H1 (cell line): Measurements from ENCODE around the gene GLMN. TPM values are rescaled to one million over a fixed set of nuclear protein-coding genes. Genes with fewer than 3 reads are reported as not detected.

Experiments used
- CTCF ChIA-PET: fragments of 300-600 bp; sonication (Branson Sonifier 250); formaldehyde crosslinking; loops from one replicate; lab custom pipeline; 2021; ENCODE audit not compliant: partially characterized antibody; lab: Charles Lee
- POLR2A ChIA-PET: fragments of 300-600 bp; sonication (Branson Sonifier 250); formaldehyde crosslinking; loops from one replicate; lab custom pipeline; 2021; ENCODE audit warnings: inconsistent platforms; ENCODE audit not compliant: partially characterized antibody; lab: Charles Lee
- DNase-seq, 2 experiments: peaks; one replicate each; pipeline versions ENCODE4 v3.0.0 to v3.0.0-alpha.2; 2010 to 2022; ENCODE audit warnings: low spot score in 2 of 2, low read depth in 1 of 2, mixed read lengths in 1 of 2
- FAIRE-seq: peaks from 2 replicates; lab custom pipeline; 2011; peaks lifted over from hg19 to GRCh38; lab: Jason Lieb, UNC
- H2AFZ ChIP-seq: 2 replicates; pipeline ENCODE4 v1.8.1; 2012; ENCODE audit warnings: low read length, inconsistent platforms
- H2AK5ac ChIP-seq: 2 replicates; pipeline ENCODE4 v1.6.1; 2013; ENCODE audit warnings: low read depth, low read length
- H2BK120ac ChIP-seq: replicated peaks from 2 replicates; pipeline ENCODE3; 2013; ENCODE audit warnings: low read depth, low read length, inconsistent platforms
- H2BK12ac ChIP-seq: 2 replicates; pipeline ENCODE4 v1.6.1; 2013; ENCODE audit warnings: low read depth, low read length
- H2BK15ac ChIP-seq: 2 replicates; pipeline ENCODE4 v1.6.1; 2013; ENCODE audit warnings: low read length
- H2BK20ac ChIP-seq: 2 replicates; pipeline ENCODE4 v1.6.1; 2013; ENCODE audit warnings: low read length
- H2BK5ac ChIP-seq: 2 replicates; pipeline ENCODE4 v1.6.1; 2013; ENCODE audit warnings: low read depth, low read length
- H3K14ac ChIP-seq: 2 replicates; pipeline ENCODE4 v1.6.1; 2013; ENCODE audit warnings: inconsistent platforms; ENCODE audit not compliant: insufficient read length
- H3K18ac ChIP-seq: 2 replicates; pipeline ENCODE4 v1.6.1; 2013; ENCODE audit warnings: low read length; ENCODE audit errors: extremely low read depth
- H3K23ac ChIP-seq: 2 replicates; pipeline ENCODE4 v1.6.1; 2013; ENCODE audit warnings: inconsistent platforms; ENCODE audit not compliant: insufficient read length
- H3K23me2 ChIP-seq: 2 replicates; pipeline ENCODE4 v1.6.1; 2013; ENCODE audit warnings: low read depth, low read length
- H3K27ac ChIP-seq: 2 replicates; pipeline ENCODE4 v1.6.1; 2011; ENCODE audit warnings: low read depth, low read length, inconsistent platforms
- H3K27me3 ChIP-seq, 4 experiments: replicated peaks in 1 of 4; 1 replicate in 1 of 4; 2 replicates in 3 of 4; pipeline versions ENCODE4 v1.6.1 to v1.8.1; 2011 to 2013; ENCODE audit warnings: low read length in 3 of 4, mild to moderate bottlenecking in 3 of 4, inconsistent platforms in 2 of 4, mixed read lengths in 2 of 4, moderate library complexity in 1 of 4; ENCODE audit not compliant: control insufficient read depth in 3 of 4, insufficient read depth in 3 of 4; ENCODE audit errors: extremely low read depth in 1 of 4
- H3K36me3 ChIP-seq, 4 experiments: 2 replicates each; pipeline versions ENCODE4 v1.6.1 to v1.8.1; 2011 to 2013; ENCODE audit warnings: mild to moderate bottlenecking in 4 of 4, low read length in 3 of 4, moderate library complexity in 2 of 4, control low read depth in 1 of 4, inconsistent platforms in 1 of 4; ENCODE audit not compliant: insufficient read depth in 4 of 4, control insufficient read depth in 2 of 4
- H3K4ac ChIP-seq: replicated peaks from 2 replicates; pipeline ENCODE3; 2013; ENCODE audit warnings: low read length, low read depth, mixed read lengths, inconsistent platforms; ENCODE audit not compliant: insufficient read length
- H3K4me1 ChIP-seq, 4 experiments: replicated peaks in 1 of 4; 1 replicate in 1 of 4; 2 replicates in 3 of 4; pipeline versions ENCODE4 v1.6.1 to v1.8.1; 2011 to 2013; ENCODE audit warnings: low read length in 3 of 4, inconsistent platforms in 2 of 4, mixed read lengths in 1 of 4; ENCODE audit not compliant: insufficient read depth in 4 of 4, control insufficient read depth in 3 of 4
- H3K4me2 ChIP-seq, 2 experiments: 2 replicates each; pipeline versions ENCODE4 v1.6.1 to v1.8.1; 2011 to 2013; ENCODE audit warnings: low read depth in 2 of 2, low read length in 2 of 2, control low read depth in 1 of 2, inconsistent platforms in 1 of 2, mild to moderate bottlenecking in 1 of 2; ENCODE audit not compliant: insufficient read depth in 1 of 2
- H3K4me3 ChIP-seq, 4 experiments: fragments of 200-600, 300-600 bp in 1 of 4; sonication (generic), shearing (Covaris generic), sonication (Bioruptor Twin) in 1 of 4; 2 replicates each; pipeline versions ENCODE4 v1.5.1 to v1.8.1; 2011 to 2016; ENCODE audit warnings: low read length in 4 of 4, low read depth in 3 of 4, control low read depth in 2 of 4, inconsistent platforms in 2 of 4, mild to moderate bottlenecking in 2 of 4, mixed read lengths in 1 of 4, moderate library complexity in 1 of 4; ENCODE audit not compliant: insufficient read depth in 2 of 4; ENCODE audit errors: extremely low read depth in 1 of 4
- H3K56ac ChIP-seq: replicated peaks from 2 replicates; pipeline ENCODE3; 2013; ENCODE audit warnings: low read depth, mild to moderate bottlenecking, mixed read lengths, low read length, inconsistent platforms; ENCODE audit not compliant: insufficient read length
- H3K79me1 ChIP-seq: 2 replicates; pipeline ENCODE4 v1.6.1; 2013; ENCODE audit warnings: low read depth, low read length, control low read depth
- H3K79me2 ChIP-seq, 2 experiments: 2 replicates each; pipeline versions ENCODE4 v1.6.1 to v1.8.1; 2012 to 2013; ENCODE audit warnings: low read length in 2 of 2, mild to moderate bottlenecking in 2 of 2, inconsistent platforms in 1 of 2; ENCODE audit not compliant: insufficient read depth in 2 of 2, control insufficient read depth in 1 of 2
- H3K9ac ChIP-seq, 4 experiments: replicated peaks in 1 of 4; 1 replicate in 1 of 4; 2 replicates in 3 of 4; pipeline versions ENCODE4 v1.6.1 to v1.8.1; 2011 to 2013; ENCODE audit warnings: low read depth in 3 of 4, low read length in 3 of 4, control low read depth in 2 of 4, mild to moderate bottlenecking in 2 of 4, moderate library complexity in 2 of 4, inconsistent platforms in 1 of 4; ENCODE audit errors: extremely low read depth in 1 of 4
- H3K9me3 ChIP-seq, 2 experiments: 2 replicates each; pipeline versions ENCODE4 v1.6.1 to v1.8.1; 2012 to 2013; ENCODE audit warnings: mild to moderate bottlenecking in 2 of 2, moderate library complexity in 2 of 2, control low read depth in 1 of 2, inconsistent platforms in 1 of 2, low read depth in 1 of 2, low read length in 1 of 2, mixed read lengths in 1 of 2; ENCODE audit not compliant: insufficient read depth in 2 of 2
- H4K20me1 ChIP-seq, 2 experiments: replicated peaks in 1 of 2; 2 replicates each; pipeline versions ENCODE3 to v1.8.1; 2011 to 2013; ENCODE audit warnings: inconsistent platforms in 2 of 2, low read length in 2 of 2, mild to moderate bottlenecking in 1 of 2; ENCODE audit not compliant: insufficient read depth in 2 of 2, control insufficient read depth in 1 of 2
- H4K5ac ChIP-seq: 2 replicates; pipeline ENCODE4 v1.6.1; 2013; ENCODE audit warnings: low read length, low read depth, mixed read lengths, inconsistent platforms; ENCODE audit not compliant: insufficient read length
- H4K8ac ChIP-seq: 2 replicates; pipeline ENCODE4 v1.8.0; 2013; ENCODE audit warnings: mild to moderate bottlenecking, moderate library complexity, low read length, inconsistent platforms; ENCODE audit not compliant: insufficient read depth; ENCODE audit errors: extremely low read depth
- H4K91ac ChIP-seq: replicated peaks from 2 replicates; pipeline ENCODE3; 2013; ENCODE audit warnings: low read length, mixed read lengths, inconsistent platforms; ENCODE audit not compliant: insufficient read length
- SIN3A ChIP-seq, 2 experiments: IDR thresholded peaks in 1 of 2; conservative IDR thresholded peaks in 1 of 2; 2 replicates each; pipeline ENCODE4 v1.6.1; 2011 to 2012; ENCODE audit warnings: low read length in 2 of 2, improper control_type of control experiment in 1 of 2, low read depth in 1 of 2, mild to moderate bottlenecking in 1 of 2
- WGBS, 2 experiments: shearing (Covaris generic) in 1 of 2; methylation state at CpG; one replicate each; pipeline versions ENCODE4 v1.1.6 to v1.1.7; 2013 to 2015; ENCODE audit warnings: low lambda C conversion rate in 2 of 2, mixed read lengths in 2 of 2, inconsistent platforms in 1 of 2, low coverage in 1 of 2, missing lambda C conversion rate in 1 of 2; ENCODE audit not compliant: insufficient replicate concordance in 2 of 2, insufficient coverage in 1 of 2, insufficient read length in 1 of 2; ENCODE audit errors: extremely low coverage in 1 of 2, missing lambda C conversion rate in 1 of 2; 5-methylcytosine and 5-hydroxymethylcytosine counted together
- polyA plus RNA-seq, 7 experiments: library from polyadenylated mRNA; depleted of rRNA in 3 of 7; stranded (reverse) in 5 of 7; unstranded in 2 of 7; fragments of >200 nt in 5 of 7; fragments of 200-250 nt in 2 of 7; gene quantifications; 1 replicate in 5 of 7; 2 replicates in 1 of 7; 4 replicates in 1 of 7; pipeline versions ENCODE4 v1.2.1 to v1.2.3, GENCODE V29; 2011 to 2013; ENCODE audit warnings: missing spikeins in 2 of 7, mixed read lengths in 2 of 7
- total RNA-seq: library from RNA; stranded (reverse); fragmentation: NEBNext Ultra II Directional; extraction: Animal tissue kit (Norgen Biotek cat#: 25700); gene quantifications from 2 replicates; pipeline ENCODE4 v1.2.1, GENCODE V29; 2021

GLMN gene
- total and polyA plus RNA-seq, 2 of the 8 experiments (the other 6 are each of a cell fraction or from before 2014, with no cell fraction given) = 5.7 to 25.0 TPM

GRCh38 chr1:92323473-92324453 lies 25.0 kb upstream of the GLMN start:
- no peaks in the 10 kb centered on the region for H3K79me2 ChIP-seq
- CTCF ChIA-PET = no interaction called here
- H2BK12ac ChIP-seq = no peak overlapping the region
- H2BK5ac ChIP-seq = no peak overlapping the region
- H3K4me1 ChIP-seq = no peaks in the 10 kb centered on the region
- no peak overlapping the region for H3K56ac ChIP-seq
- no peaks in the 10 kb centered on the region for H3K23me2 ChIP-seq
- no peak overlapping the region for H3K18ac ChIP-seq
- no peak overlapping the region for H3K23ac ChIP-seq
- no peak overlapping the region for H3K27ac ChIP-seq
- no peak overlapping the region for H2BK120ac ChIP-seq
- H2AK5ac ChIP-seq = no peak overlapping the region
- FAIRE-seq (no peak), DNase-seq (no peak)
- H2BK15ac ChIP-seq = no peak overlapping the region
- no peaks in the 10 kb centered on the region for H3K27me3 ChIP-seq
- H3K79me1 ChIP-seq = no peaks in the 10 kb centered on the region
- peaks cover 0 to 12% of the 10 kb centered on the region in 2 experiments; a peak in 3 of 4 replicates for H3K9me3 ChIP-seq
- H3K4me3 ChIP-seq = no peak overlapping the region
- H3K14ac ChIP-seq = no peak overlapping the region
- H3K36me3 ChIP-seq = peaks cover 0 to 35% (median 11%) of the 10 kb centered on the region in 4 experiments; a peak in 3 of 8 replicates
- no peak overlapping the region for H4K8ac ChIP-seq
- 90% methylated on average over 7 of the region's 7 CpGs; no CpG with 5 or more reads in 1 of the 2 experiments for WGBS, 2 experiments
- H2AFZ ChIP-seq = no peak overlapping the region
- no peak overlapping the region for H4K5ac ChIP-seq
- TF ChIP-seq SIN3A (conservative IDR thresholded peaks at IDR 0.05 in 1 of 2, IDR thresholded peaks at IDR 0.05 in 1 of 2; ENCODE audit: low read depth in 1 of 2, low read length in 2 of 2) = no peak
- TF ChIP-seq, all 59 proteins: peak for 0
- no peaks in the 10 kb centered on the region for H4K20me1 ChIP-seq
- H3K9ac ChIP-seq = no peak overlapping the region
- POLR2A ChIA-PET = no interaction called here
- no peak overlapping the region for H3K4me2 ChIP-seq
- H3K4ac ChIP-seq = no peak overlapping the region
- H2BK20ac ChIP-seq = no peak overlapping the region
- no peak overlapping the region for H4K91ac ChIP-seq
